HG02973 (cell line): ENCODE data around the gene DENND2A.
"Not testable (repeated sequence)": the region's sequence is repeated elsewhere in the genome, so short reads cannot be mapped to it uniquely, and the experiment has no call there.

Source experiments
- ATAC-seq: cut with Tn5 transposase; IDR thresholded peaks from one replicate; pipeline ENCODE4 v1.9.1; 2021; ENCODE audit warnings: moderate library complexity; ENCODE audit not compliant: unreplicated experiment

The DENND2A gene

DNA sequence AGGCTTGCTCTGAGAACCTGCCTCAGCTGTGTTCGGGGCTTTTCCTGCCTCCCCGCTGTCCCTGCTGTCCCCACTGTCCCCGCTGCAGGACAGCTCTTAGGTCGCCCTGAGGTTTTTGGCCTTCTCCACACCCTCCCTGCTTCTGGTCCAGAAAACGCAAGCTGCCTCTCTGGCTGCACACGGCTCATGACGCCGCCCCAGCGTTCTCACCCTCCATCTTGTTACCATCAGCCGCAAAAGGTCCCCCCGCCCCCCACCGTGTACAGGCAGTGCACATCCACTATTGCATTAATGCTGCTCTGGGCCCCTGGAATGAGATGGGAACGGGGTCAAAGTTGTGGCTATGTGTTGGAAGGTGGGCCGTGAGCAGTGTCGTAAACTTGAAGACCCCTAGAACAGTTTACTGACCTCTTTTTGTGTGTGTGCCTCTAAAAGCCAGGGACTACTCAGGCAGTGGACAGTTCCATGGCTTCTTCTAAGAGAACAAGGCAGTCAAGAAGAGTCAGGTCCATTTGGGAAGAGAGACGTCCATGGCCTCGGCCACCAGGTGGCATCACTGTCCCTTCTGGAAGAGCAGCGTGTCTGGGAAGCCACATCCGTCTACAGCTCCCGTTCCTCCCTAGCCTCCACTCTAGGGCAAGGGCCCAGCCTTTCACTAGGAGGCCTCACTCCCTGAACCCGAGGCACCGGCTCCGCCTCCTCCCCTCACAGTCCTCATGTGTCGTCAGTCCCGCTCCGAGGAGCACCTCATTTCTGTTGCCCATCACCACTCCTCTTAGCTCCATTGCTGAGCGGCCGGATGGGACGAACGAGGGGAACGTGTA lies 122.9 kb downstream of the DENND2A start:
- no peak for ATAC-seq

DNA sequence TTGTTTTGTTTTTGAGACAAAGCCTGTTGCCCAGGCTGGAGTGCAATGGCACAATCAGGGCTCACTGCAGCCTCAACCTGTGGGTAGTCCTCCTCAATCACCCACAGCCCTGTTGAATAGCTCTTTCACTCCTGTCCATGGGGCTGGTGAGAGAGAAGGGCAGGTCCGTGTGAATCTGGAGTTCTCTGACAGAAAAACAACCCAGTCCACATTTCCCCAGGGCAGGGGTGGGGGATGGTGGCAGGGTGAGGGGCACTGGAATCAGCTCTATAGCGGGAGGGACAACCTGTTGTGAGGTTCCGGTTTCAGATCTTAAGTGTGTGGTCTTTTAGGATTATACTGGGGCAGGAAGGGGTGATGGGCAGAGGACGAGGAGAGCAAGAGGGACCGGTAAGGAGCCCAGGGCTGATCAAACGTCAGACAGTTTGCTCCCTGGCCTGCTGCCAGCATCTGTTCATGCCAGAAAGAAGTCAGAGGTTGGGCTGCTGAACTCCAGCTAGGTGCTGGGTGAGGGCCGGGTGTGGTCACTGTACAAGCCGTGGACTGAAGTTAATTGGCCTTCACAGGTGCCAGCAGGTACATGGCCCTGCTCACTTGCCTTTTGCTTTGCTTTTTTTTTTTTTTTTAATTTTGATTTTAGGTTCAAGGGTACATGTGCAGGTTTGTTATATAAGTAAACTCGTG lies 128.2 kb downstream of the DENND2A start:
- no peak for ATAC-seq

DNA sequence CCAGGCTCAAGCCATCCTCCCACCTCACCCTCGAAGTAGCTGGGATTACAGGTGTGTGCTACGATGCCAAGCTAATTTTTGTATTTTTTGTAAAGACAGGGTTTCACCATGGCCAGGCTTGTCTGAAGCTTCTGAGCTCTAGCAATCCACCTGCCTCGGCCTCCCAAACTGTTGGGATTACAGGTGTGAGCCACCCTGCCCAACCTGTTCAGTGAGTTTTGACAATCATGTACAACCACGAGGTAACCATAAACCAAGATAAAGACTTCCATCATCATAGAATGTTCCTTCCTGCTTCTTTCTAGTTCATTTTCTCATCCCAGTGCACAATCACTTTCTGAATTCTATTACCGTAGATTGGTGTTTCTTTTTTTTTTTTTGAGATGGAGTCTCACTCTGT lies 130.8 kb downstream of the DENND2A start:
- no peak for ATAC-seq

DNA sequence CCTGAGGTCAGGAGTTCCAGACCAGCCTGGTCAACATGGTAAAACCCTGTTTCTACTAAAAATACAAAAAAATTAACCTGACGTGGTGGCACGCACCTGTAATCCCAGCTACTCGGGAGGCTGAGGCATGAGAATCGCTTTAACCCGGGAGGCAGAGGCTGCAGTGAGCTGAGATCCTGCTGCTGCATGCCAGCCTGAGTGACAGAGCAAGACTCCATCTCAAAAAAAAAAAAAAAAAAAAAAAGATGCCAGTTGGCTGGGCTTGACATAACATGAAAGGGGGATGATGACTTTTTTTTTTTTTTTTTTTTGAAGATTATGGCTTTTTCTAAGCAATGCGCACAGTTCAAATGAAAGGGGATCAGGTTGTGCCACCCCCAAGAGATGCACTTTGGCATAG lies 133.1 kb downstream of the DENND2A start:
- not testable (repeated sequence) for ATAC-seq

DNA sequence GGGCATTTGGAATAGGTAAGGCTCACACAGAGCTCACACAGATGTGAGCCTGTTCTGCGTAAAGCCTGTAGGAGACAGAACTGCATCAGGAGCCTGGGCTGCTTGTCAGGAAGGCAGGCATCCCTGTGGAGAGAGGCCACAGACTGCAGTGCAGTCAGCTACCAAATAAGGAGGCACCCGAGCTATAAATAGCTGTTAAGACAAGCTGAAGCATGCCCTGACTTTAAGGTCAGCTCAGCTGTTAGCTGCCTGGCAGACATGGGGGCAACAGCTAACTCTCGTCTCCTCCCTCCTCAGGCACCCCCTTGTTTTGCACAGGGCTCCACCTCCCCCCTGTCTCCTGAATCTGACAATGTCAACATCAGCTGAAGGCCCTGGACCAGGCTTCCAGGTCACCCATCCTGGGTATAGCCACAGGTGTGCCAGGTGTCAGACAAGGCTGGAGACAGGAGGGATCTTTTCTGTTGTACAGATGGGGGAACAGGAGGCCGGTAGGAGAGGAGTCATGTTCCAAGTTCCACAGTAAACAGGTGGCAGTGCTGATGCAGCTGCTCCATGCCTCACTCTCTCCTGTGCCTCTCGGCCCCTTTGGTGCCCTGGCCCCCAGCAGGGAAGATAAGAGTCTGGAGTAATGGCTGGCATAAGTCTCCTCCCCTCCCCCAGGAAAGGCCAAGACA lies 133.7 kb downstream of the DENND2A start:
- ATAC-seq = no peak

DNA sequence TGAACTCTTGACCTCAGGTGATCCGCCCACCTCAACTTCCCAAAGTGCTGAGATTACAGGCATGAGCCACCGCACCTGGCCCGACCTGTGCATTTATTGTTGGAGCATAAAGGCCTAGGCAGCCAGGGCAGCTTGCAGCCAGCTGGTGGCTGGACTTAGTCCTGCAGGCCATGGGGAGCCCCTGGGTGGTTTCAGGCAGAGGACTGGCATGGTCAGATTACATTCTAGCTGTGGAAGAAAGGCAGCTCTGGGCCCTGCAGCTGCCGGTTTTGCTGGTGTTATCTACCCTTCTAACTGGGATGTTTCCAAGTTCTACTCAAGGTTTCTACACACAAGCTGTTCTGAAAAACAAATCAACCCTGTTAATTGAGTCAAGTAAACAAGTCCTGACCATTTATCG lies 138.6 kb downstream of the DENND2A start:
- ATAC-seq = no peak

DNA sequence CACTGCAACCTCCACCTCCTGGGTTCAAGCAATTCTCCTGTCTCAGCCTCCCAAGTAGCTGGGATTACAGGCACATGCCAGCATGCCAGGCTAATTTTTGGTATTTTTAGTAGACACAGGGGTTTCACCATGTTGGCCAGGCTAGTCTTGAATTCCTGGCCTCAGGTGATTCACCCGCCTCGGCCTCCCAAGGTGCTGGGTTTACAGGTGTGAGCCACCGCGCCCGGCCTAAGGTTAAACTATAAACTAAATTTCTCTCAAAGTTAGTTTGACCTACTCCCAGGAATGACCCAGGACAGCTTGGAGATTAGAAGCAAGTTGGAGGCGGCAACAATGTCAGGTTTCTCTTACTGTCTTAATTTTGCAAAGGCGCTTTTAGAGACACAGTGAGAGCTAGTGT lies 142.8 kb downstream of the DENND2A start:
- not testable (repeated sequence) for ATAC-seq

DNA sequence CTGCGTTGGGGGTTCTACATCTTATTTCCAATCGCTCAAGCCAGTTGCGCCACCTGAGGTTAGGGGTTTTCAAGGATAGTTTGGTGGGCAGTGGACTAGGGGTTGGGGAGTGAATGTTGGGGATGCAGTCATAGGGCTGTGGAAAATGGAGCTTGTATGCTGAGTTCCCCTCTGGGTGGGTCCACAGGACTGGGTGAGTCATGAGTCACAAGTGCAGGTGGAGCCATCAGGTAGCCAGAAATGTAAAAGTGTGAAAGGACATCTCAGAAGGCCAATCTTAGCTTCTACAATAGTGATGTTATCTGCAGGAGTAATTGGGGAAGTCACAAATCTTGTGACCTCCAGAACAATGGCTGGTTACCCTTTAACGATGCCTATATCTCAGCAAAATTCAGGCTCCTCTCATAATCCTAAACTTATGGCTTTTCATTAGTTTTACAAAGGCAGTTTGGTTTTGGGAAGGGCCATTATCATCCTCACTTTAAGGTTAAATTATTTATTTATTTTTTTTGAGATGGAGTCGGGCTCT lies 143.3 kb downstream of the DENND2A start:
- no peak for ATAC-seq

DNA sequence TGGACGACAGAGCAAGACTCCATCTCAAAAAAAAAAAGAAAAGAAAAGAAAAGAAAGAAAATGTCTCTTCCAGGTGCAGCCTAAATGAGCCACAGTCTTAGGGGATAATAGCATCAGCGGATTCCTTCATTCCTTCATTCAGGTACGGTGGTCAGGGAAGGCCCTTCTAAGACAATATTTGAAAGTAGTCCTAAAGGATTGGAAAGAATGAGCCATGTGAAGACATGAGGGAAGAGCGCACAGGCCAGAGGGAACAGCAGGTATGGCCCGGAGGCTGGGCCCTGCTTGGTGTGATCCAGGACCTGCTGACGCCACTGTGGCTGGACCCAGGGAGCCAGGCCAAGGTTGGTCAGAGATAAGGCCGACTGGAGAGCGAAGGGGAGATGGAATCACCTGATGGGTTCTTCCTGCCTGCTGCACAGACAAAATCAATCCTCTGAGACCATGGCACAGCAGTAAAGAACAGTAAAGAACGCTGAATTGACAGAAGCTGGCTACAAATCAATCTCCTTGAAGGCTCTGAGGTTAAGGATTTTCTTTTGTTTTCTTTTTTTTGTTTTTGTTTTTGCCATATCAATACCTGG lies 145.0 kb downstream of the DENND2A start:
- no peak for ATAC-seq

DNA sequence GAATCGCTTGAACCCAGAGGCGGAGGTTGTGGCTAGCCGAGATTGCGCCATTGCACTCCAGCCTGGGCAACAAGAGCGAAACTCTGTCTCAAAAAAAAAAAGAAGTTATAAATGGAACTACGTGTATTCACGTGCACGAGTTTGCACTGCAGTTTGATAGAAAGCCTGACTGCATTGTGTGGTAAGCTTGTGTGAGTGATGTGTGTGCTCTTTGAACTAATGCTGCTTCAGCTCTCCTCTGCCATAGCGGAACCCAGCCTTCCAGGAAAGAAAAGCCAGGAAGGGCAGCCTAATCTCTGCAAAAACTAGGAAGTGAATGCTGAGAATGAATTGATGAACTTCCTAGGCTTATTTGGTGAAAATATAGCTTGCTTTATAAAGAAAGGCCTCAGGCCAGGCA lies 145.7 kb downstream of the DENND2A start:
- ATAC-seq = no peak

DNA sequence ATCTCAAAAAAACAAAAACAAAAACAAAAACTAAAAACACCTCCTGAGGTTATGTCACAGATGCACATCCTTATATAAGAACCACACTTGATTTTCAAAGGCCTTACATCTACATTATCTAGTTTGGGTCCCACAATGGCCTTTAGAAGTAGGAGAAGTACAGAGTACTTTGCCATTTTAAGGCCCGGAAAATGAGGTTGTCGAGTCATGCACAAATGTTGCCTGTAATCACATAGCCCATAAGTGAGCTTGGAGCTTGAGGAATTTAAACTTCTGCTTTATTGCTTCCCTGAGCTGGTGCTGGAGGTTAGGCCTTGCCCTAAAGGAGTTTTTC lies 151.6 kb downstream of the DENND2A start:
- ATAC-seq = no peak

DNA sequence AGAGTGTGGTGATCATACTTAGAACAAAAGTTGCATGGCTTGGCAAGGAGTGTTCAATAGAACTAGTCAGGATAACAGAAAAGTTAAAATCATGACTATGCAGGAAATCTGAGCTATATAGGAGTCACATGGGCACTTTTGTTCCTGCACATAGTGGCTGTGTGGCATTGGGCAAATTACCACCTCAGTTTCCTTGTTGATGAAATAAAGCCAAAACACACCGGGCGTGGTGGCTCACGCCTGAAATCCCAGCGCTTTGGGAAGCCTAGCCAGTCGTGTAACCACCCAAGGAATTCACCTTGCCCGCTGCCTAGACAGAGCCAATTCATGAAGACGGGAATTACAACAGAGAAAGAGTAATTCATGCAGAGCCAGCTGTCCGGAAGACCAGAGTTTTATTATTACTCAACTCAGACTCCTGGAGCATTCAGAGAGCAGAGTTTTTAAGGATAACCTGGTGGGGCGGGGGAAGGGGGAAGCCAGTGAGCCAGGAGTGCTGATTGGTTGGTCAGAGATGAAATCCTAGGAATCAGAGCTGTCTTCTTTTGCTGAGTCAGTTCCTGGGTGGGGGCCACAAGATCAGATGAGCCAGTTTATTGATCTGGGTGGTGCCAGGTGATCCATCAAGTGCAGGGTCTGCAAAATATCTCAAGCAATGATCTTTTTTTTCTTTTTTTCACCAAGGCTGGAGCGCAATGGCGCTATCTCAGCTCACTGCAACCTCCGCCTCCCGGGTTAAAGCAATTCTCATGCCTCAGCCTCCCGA lies 154.9 kb downstream of the DENND2A start:
- no peak for ATAC-seq

DNA sequence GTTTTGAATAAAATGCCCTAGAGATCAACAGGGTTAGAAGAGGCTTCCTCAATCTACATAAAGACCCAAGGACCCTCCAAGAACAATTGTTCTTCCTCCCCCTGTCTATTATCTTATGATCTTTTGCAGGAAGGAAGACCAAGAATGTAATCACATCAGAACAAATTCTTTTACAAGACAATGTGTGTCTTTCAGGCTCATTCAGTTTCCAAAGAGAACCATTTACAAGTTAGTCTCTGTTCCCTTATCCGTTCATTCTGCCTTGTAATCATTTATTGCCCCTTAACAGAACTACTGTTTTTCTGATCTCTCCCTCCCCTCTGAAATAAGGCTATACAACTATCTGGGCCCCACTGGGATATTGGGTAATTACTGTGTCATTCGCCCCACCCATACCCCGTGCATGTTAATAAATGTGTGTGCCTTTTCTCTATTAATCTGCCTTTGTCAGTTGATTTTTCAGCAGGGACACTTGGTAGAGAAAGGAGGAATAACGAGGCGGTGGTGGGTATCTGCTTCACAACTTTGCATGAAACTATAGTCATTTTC lies 155.6 kb downstream of the DENND2A start:
- ATAC-seq = no peak

DNA sequence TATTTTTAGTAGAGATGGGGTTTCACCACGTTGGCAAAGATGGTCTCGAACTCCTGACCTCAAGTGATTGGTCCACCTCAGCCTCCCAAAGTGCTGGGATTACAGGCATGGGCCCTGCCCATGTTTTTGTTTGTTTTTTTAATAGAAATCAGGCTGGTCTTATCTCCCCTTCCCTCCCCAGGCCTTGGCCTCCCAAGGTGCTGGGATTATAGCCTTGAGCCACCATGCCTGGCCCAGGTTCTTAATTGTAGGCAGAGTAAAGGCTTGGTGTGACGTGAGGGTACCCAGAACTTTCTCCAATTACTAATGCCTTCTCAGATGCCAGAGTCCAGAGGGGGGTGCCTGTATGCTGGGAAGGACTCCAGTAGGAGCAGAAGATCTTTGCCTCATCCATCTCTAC lies 156.1 kb downstream of the DENND2A start:
- no peak for ATAC-seq

DNA sequence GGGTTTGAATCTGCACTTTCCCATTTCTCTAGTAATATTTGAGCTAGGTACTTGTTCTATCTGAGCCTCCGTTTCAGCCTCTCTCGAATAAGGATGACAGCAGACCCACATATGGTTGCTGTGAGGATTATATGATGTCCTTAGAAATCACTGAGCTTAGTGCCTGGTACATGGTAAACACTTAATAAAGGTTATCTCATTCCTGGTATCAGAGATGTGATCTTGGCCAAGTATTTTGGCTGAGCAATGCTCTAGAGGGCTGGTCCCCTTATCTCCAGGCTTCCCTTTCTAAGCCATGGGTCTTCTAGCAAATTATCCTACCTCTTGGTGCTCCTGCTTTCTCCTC lies 160.9 kb downstream of the DENND2A start:
- no peak for ATAC-seq

DNA sequence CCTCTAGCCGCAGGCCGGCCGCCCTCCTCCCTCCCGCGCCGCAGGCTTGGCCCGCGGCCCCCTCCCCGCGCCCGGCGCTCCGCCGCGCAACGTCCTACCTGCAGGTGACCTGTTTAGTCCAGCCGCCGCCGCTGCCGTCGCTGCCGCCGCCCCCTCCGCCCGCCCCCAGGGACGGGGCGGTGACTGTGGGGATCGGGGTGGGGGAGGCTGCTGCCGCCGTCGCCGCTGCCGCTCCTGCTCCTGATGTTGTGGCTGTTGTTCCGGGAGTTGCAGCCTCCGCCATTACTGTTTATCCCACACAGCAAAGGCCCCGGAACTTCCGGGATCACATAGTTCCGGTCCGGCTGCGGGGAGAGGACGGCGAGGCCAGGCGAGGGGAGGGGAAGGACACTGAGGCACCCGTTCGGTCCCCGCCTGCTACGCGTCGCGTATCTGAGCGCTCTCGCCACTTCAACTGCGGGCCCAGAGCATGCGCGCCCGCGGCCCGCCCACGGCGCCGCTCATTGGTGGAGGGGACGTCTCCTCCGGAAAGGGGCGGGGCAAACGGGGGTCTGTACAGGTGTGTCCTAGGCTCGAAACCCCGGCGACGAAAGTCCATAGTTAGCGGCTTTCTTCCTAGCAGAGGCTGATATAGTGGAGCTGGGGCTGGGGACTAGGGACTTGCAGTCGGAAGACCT lies 161.4 kb downstream of the DENND2A start, which contains the start of gene MKRN1:
TSS of gene MKRN1 (minus strand) at position 444 of the 677 bp plus-strand sequence. CDS start at position 283, 161 bp downstream.
- peak; percentile 88 for ATAC-seq

DNA sequence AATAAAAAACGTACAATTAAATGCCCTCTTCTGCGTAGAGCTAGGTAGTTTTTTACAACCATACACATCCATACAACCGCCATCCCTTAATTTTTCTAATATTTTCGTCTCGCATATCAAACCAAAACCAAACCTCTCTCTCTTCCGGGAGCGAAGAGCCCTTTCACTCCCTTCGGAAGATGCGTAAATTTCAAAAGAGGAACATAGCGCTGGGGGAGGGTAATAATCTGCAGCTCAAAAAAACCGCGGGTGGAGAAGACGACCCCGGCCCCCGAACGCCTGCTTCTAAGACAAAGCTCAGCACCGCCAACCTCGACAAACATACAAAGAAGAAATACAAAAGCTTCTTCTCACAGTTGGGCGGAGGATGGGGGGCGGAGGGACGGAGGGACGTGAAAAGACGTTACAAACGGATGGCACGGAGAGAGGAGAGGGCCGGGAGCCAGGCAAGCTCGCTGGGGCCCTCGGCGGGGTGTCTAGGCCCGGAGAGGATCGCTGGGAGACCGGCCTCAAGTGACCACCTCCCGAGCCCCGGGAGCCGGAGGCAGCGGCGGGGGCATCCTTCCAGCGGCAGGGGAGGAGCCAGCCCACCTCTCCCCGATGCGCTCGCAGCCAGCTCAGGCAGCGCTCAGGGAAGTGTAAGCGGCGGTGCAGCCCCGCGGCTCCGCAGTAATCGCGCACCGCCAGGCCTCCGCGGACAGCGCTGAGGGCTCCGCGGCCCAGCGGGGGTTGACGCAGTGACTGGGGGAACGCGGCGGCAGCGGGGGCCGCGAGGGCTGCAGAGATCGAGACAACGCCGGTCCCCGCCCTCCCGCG lies 162.2 kb downstream of the DENND2A start:
- ATAC-seq = peak; percentile 33

DNA sequence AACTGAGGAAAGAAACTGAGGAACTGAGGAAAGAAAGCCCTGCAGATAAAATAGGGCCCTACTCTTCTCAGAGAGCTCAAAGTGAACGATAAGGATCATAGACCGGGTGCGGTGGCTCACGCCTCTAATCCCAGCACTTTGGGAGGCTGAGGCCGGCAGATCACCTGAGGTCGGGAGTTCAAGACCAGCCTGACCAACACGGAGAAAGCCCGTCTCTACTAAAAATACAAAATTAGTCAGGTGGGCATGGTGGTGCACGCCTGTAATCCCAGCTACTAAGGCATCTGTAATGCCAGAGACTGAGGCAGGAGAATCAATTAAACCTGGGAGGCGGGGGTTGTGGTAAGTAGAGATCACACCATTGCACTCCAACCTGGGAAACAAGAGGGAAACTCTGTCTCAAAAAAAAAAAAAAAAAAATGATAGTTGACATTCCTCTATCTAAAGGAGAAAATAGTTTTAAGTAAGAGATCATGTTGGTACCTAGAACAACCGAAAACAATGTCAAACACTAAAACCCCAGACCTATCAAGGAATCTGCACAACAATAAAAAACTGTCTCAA lies 163.8 kb downstream of the DENND2A start:
- no peak for ATAC-seq
